ENCODE data around the gene GPR65.

GRCh38 chr14:88012495-88012894 is 7.6 kb downstream of the GPR65 start:
- TF ChIP-seq, protein P1, sequence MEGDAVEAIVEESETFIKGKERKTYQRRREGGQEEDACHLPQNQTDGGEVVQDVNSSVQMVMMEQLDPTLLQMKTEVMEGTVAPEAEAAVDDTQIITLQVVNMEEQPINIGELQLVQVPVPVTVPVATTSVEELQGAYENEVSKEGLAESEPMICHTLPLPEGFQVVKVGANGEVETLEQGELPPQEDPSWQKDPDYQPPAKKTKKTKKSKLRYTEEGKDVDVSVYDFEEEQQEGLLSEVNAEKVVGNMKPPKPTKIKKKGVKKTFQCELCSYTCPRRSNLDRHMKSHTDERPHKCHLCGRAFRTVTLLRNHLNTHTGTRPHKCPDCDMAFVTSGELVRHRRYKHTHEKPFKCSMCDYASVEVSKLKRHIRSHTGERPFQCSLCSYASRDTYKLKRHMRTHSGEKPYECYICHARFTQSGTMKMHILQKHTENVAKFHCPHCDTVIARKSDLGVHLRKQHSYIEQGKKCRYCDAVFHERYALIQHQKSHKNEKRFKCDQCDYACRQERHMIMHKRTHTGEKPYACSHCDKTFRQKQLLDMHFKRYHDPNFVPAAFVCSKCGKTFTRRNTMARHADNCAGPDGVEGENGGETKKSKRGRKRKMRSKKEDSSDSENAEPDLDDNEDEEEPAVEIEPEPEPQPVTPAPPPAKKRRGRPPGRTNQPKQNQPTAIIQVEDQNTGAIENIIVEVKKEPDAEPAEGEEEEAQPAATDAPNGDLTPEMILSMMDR (conservative IDR thresholded peaks at IDR 0.05; ENCODE audit: low read depth, low read length), result no peak
- no peak for TF ChIP-seq EZH2 (IDR thresholded peaks at IDR 0.05; ENCODE audit: borderline replicate concordance, low read depth, low read length, poor library complexity, severe bottlenecking)

Data from A673 (cell line).